ENCODE data around the gene CYREN.

CYREN gene

DNA sequence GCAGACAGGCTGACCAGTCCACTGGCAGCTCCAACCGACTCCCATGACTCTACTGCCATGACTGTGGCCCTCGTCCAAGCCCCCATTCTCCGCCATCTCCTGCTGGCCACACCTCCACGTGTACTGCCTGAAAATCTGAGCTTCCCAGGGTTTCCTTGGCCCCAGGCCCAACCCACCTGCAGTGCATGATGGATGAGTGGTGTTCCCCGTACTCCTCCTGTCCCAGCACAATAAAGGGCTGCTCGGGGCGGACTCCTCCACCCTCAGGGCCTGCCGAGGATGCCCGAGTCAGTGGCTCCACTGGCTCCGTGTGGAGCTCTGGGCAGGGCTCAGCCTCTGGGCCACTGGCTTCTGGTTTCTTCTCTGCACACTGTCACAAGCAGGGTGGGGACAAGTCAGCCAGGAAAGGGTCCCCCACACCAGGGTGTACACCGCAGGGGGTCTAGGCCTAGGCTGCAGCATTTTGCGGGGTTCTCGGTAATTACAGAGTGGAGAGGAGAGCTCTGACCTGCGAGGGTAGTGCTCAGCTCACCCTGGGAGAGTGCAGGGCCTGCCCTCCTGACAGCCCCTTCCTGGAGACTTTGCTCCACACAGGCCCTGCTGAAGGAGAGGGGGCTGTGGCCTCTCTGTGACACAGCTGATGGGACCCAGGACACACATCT is 25.6 kb upstream of the CYREN start:
- FAIRE-seq: no peak

DNA sequence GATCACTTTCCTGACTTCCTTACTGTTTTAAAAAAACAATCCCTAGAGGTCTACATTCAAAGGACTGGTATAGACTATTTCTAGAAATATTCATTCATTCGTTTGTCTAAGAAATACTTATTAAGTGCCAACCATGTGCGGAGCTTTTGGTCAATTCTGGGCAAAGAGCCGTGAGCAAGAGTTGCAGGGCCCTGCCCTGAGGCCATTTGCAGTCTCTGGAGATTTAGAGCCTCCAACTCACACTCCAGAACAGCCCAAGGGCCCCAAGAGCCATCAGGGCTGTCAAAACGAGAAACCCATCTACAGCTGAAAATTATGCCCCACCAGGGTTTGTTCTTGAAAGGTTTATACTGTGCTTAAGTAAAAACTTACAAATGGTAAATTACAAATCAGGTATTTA is 24.6 kb upstream of the CYREN start:
- no peak for FAIRE-seq

- FAIRE-seq: no peak
These were observed 24.1 kb upstream of the CYREN start for GRCh38 chr7:135194494-135195095.

- no peak for FAIRE-seq
These were observed 23.1 kb upstream of the CYREN start for GRCh38 chr7:135193615-135194081.

- no peak for FAIRE-seq
These were observed 22.5 kb upstream of the CYREN start for GRCh38 chr7:135192914-135193536.

GRCh38 chr7:135190703-135191102 is 20.2 kb upstream of the CYREN start:
- FAIRE-seq: no peak

- no peak for FAIRE-seq
These were observed 19.5 kb upstream of the CYREN start for GRCh38 chr7:135189961-135190360.

- no peak for FAIRE-seq
These were observed 18.7 kb upstream of the CYREN start for GRCh38 chr7:135189221-135189662.

- FAIRE-seq: no peak
These were observed 17.9 kb upstream of the CYREN start for GRCh38 chr7:135188298-135188984.

DNA sequence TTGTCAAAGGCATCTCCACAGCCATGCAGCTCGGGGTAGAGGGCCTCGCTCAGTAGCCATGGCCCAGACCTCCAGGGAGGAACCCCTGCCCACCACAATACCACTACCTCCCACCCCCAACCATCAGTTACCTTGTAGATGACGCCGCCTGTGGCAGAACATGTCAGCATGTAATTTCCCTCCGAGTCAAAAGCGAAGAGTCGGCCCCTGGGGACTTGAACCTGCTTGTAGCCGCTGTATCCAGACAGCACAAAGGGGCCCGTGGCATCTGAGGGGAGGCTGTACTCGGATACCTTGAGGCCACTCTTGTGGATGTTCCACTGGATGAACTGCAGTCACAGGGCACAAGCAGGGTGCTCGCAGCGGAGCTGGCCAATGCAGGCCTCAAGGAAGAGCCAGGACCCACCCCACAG is 16.3 kb upstream of the CYREN start:
- FAIRE-seq: no peak

DNA sequence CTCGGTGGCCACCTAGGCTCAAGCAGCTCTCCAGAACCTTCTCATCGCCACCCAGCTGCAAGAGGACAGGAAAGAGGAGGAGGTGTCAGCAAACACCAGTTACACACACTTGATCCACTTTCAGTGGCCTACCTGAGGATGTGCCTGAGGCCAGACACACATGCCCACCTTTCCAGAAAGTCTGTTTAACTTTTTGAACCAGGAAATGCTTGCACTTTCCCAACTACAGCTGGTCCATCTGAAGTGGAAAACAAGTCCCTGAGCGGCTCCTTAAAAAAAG is 15.7 kb upstream of the CYREN start:
- no peak for FAIRE-seq

- no peak for FAIRE-seq
These were observed 15.2 kb upstream of the CYREN start for GRCh38 chr7:135185471-135186260.

GRCh38 chr7:135184254-135184841 is 13.8 kb upstream of the CYREN start:
- no peak for FAIRE-seq

- FAIRE-seq: no peak
These were observed 13.0 kb upstream of the CYREN start for GRCh38 chr7:135183478-135183877.

GRCh38 chr7:135181929-135182678 is 11.6 kb upstream of the CYREN start:
- FAIRE-seq: no peak

DNA sequence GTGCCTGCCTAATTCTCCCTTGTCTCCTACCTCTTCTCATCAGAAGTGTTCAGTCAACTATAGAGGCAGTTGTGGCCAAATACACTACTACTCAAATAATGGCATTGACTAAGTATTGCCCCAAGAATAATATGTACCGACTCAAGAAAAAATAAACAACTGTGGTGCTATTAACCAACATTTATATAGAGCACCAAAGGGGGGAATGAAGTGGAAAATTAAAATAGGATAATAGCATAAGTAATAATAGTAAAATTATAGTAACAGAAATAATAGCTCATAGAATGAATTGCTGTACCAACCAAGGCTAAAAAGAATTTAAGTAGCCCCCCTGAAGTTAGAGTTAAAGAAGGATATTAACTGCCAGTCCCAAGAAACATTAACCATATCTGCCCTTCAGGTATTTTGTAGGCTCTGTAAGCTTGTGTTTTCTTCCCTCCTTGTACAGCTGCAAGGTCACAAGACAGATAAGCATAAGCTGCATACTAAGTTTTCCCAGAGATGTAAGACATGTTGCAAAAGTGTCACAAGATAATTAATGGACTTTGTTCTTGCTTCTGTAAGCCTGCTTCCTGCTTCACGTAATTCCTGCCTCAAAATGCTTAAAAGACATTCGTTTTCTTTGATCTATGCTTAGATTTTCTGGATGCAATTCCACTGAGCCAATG is 10.9 kb upstream of the CYREN start:
- FAIRE-seq: no peak

GRCh38 chr7:135180122-135180521 is 9.6 kb upstream of the CYREN start:
- no peak for FAIRE-seq

- FAIRE-seq: no peak
These were observed 8.9 kb upstream of the CYREN start for GRCh38 chr7:135179321-135179925.

GRCh38 chr7:135178364-135178763 is 7.9 kb upstream of the CYREN start:
- no peak for FAIRE-seq

- no peak for FAIRE-seq
These were observed 6.7 kb upstream of the CYREN start for GRCh38 chr7:135177028-135177696.
